Fibroblast of peridontal ligament (primary cell): ENCODE results near the gene ATRNL1.
A peak's percentile ranks its signal among the peaks of the same experiment; 100 is the strongest.

Experiments
- DNase-seq: peaks from one replicate; pipeline ENCODE4 v3.0.0-alpha.2; 2010; ENCODE audit errors: extremely low read depth

The ATRNL1 gene

GRCh38 chr10:115884331-115884730, 791.2 kb downstream of the ATRNL1 start:
- no peak for DNase-seq

GRCh38 chr10:115895166-115895565, 802.0 kb downstream of the ATRNL1 start:
- DNase-seq: no peak

GRCh38 chr10:115898242-115898641, 805.1 kb downstream of the ATRNL1 start:
- no peak for DNase-seq

- DNase-seq: no peak
Observed at GRCh38 chr10:115902596-115902995, 809.4 kb downstream of the ATRNL1 start.

GRCh38 chr10:115903207-115903606, 810.0 kb downstream of the ATRNL1 start:
- no peak for DNase-seq

GRCh38 chr10:115903845-115904244, 810.7 kb downstream of the ATRNL1 start:
- DNase-seq: no peak

GRCh38 chr10:115909037-115909436, 815.9 kb downstream of the ATRNL1 start:
- DNase-seq: no peak

- no peak for DNase-seq
Observed at GRCh38 chr10:115909962-115910731, 817.0 kb downstream of the ATRNL1 start.

- no peak for DNase-seq
Observed at GRCh38 chr10:115914475-115914874, 821.3 kb downstream of the ATRNL1 start.

GRCh38 chr10:115915429-115915828, 822.3 kb downstream of the ATRNL1 start:
- DNase-seq: no peak

GRCh38 chr10:115918812-115919211, 825.6 kb downstream of the ATRNL1 start:
- peak; percentile 8 for DNase-seq

GRCh38 chr10:115921795-115922194, 828.6 kb downstream of the ATRNL1 start:
- DNase-seq: no peak

- DNase-seq: no peak
Observed at GRCh38 chr10:115931309-115931708, 838.1 kb downstream of the ATRNL1 start.

- no peak for DNase-seq
Observed at GRCh38 chr10:115932099-115932498, 838.9 kb downstream of the ATRNL1 start.

GRCh38 chr10:115933098-115933497, 839.9 kb downstream of the ATRNL1 start:
- no peak for DNase-seq

- no peak for DNase-seq
Observed at GRCh38 chr10:115935731-115936130, 842.6 kb downstream of the ATRNL1 start.

- peak; percentile 41 for DNase-seq
Observed at GRCh38 chr10:115936926-115937767, 844.0 kb downstream of the ATRNL1 start.

GRCh38 chr10:115937768-115938056, 844.5 kb downstream of the ATRNL1 start:
- no peak for DNase-seq

- no peak for DNase-seq
Observed at GRCh38 chr10:115939101-115939854, 846.1 kb downstream of the ATRNL1 start.

GRCh38 chr10:115941361-115941771, 848.2 kb downstream of the ATRNL1 start:
- no peak for DNase-seq

- DNase-seq: no peak
Observed at GRCh38 chr10:115942101-115942500, 848.9 kb downstream of the ATRNL1 start.

GRCh38 chr10:115944538-115944937, 851.4 kb downstream of the ATRNL1 start:
- no peak for DNase-seq
